ENCODE results near the gene PPIP5K2.

GRCh38 chr5:103110403-103110802 lies 9.7 kb upstream of the PPIP5K2 start:
- TF ChIP-seq POLR2A (IDR thresholded peaks at IDR 0.05) (no peak), EP300 (IDR thresholded peaks at IDR 0.05) (no peak)
- TF ChIP-seq, protein P1, sequence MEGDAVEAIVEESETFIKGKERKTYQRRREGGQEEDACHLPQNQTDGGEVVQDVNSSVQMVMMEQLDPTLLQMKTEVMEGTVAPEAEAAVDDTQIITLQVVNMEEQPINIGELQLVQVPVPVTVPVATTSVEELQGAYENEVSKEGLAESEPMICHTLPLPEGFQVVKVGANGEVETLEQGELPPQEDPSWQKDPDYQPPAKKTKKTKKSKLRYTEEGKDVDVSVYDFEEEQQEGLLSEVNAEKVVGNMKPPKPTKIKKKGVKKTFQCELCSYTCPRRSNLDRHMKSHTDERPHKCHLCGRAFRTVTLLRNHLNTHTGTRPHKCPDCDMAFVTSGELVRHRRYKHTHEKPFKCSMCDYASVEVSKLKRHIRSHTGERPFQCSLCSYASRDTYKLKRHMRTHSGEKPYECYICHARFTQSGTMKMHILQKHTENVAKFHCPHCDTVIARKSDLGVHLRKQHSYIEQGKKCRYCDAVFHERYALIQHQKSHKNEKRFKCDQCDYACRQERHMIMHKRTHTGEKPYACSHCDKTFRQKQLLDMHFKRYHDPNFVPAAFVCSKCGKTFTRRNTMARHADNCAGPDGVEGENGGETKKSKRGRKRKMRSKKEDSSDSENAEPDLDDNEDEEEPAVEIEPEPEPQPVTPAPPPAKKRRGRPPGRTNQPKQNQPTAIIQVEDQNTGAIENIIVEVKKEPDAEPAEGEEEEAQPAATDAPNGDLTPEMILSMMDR (IDR thresholded peaks at IDR 0.05) = no peak
